Embryonic facial prominence (tissue), 1 donor: Measurements from ENCODE around the gene LHX6.

Experiments used
- DNase-seq: peaks from one replicate; pipeline ENCODE4 v3.0.0-alpha.2; 2016; ENCODE audit errors: extremely low spot score

Gene LHX6

DNA sequence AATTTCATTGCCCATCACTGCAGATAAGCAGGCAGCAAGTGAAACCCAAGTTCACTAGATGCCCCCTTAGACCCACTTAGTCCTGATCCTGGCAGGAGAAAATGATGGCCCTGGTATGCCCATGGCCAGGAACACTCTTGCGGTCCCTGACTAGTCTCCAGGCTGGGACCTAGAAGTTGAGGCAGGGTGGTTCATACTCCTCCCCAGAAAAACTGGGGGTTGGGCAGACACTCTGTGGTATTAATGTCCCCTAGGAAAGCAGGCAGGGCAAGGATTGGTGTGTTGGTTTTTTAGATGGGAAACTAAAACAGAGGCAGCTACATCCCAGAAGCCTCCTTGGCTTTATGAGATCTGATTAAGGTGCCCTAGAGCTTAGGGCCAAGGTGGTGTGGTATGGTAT lies 13.1 kb downstream of the LHX6 start:
- DNase-seq = no peak

DNA sequence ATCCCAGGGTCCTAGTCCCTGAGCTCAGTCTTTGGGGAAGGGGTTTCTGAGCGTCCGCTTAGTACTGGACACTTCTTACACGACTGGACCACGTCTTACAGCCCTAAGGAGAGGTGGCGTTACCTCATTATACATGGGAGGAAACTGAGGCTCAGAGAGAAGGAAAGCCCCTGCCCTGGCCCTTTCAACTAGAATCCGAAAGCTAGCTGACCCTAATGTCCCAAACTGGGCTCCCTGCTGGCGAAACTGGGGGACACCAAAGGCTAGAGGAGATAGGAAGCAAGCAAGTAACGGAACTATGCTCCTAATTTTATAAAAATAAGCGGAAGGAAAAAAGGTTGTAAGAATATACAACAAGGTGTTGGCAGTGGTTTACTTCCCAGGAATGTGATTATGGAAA lies 14.2 kb downstream of the LHX6 start:
- no peak for DNase-seq

DNA sequence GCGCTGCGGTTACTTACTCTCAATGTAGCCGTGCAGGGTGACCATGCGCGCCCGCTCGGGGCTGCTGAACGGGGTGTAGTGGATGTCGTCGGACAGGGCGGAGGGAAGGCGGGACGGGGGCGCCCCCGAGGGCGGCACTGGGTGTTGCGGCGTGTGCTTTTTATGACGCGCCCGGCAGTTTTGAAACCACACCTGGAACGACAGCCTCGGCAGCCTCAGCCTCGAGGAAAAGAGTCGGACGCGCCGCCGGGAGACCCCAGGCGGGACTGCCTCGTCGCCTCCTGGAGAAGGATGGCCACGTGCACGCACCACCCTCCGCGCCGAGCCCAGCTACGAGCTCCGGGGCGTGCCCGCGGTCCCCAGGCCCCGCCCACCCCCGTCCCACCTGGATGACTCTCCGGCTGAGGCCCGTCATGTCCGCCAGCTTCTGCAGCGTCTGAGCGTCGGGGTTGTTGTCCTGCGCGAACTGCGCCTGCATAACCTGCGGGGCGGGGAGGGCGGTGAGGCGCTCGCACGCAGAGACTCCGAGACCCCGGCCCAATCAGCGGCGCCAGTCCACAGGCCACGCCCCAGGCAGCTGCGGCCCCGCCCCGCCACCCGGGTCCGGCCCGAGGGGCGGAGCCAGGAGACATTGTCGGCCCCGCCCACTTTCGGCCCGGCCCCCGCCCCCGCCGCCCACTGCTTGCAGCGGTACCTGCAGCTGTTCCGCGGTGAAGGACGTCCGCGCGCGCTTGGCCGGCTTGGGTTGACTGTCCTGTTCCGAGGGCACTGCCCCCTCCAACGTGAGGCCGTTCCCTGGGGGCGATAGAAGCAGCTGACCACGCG lies 15.0 kb downstream of the LHX6 start:
- DNase-seq = no peak

DNA sequence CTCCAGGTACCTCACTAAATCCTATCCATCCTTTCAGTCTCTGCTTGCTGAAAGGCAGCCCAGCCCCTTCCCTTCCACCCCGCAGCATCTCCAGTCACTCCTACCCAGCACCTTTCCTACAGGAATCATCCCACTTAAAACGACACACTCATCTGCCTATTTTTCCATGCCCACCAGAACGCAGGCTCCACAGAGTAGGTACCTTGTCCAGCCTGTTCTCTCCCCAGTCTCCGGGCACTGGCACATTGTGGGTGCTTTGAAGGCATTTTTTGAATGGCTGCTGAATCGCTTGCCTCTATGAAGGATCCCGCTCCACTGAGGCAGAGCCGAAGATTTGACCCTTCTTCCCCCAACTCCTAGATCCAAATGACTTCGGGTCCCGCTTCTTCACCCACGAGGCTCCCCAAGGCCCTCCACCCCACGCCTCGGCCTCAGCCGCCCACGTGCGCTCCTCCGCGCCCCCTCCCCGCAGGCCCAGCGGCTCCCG lies 15.6 kb downstream of the LHX6 start:
- DNase-seq = no peak

DNA sequence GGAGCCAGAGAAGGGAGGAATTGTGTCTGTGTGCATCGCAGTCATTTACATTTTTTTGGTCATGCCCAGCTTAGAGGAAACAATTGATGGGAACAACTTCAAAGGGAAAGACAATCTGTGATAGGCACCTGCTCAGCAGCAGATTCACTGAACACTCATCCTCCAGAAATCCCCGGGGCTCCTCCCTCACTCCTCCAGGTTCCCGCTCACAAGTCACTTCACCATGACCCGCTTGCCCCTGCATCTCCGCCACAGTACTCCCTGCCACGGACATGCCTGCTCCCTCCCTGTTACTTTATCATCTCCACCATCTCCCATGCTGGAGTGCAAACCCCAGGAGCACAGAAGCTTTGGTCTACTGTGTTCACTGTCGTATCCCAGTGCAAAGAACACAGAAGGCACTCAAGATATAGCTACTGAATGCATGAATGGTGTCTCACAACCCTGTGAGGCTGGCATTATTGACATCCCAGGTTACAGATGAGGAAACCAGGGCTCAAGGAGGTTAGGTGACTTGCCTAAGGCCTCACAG lies 16.2 kb downstream of the LHX6 start:
- no peak for DNase-seq

DNA sequence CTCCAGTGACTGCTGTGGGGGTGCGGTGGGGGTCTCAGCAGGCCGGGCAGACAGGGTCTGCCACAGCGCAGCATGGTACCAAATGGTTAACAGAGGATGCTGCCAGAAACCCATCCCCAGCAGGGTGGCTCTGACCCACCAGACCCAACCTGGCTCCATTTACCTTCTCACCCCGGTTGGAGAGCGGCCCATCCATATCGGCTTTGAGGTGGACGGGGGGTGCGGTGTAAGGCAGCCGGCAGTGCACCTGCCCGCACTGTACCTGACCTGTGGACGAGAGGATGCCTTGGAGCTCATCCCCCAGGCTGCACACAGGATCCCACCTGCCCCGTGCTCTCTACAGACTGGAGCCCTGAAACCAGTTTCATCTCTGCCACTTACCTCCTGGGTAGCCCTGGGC lies 19.3 kb downstream of the LHX6 start:
- DNase-seq = no peak

DNA sequence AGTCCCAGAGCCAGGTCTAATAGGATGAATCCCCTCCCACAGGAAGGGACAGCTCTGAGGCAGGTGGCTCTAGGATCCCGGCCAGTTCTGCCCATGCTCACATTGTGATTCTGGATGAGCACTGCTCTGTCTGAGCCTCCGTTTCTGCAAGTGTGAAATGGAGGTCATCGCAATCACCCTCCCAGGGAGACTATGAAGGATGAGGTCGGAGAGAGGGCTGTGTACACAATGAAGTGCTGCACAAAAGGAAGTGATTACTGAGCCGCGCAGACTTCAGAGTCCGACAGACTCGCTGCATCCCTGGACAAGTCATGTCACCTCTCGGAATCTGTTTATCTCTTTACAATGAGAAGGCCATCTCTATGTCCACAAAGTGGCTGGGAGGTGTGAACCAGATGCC lies 21.7 kb downstream of the LHX6 start:
- DNase-seq = no peak

DNA sequence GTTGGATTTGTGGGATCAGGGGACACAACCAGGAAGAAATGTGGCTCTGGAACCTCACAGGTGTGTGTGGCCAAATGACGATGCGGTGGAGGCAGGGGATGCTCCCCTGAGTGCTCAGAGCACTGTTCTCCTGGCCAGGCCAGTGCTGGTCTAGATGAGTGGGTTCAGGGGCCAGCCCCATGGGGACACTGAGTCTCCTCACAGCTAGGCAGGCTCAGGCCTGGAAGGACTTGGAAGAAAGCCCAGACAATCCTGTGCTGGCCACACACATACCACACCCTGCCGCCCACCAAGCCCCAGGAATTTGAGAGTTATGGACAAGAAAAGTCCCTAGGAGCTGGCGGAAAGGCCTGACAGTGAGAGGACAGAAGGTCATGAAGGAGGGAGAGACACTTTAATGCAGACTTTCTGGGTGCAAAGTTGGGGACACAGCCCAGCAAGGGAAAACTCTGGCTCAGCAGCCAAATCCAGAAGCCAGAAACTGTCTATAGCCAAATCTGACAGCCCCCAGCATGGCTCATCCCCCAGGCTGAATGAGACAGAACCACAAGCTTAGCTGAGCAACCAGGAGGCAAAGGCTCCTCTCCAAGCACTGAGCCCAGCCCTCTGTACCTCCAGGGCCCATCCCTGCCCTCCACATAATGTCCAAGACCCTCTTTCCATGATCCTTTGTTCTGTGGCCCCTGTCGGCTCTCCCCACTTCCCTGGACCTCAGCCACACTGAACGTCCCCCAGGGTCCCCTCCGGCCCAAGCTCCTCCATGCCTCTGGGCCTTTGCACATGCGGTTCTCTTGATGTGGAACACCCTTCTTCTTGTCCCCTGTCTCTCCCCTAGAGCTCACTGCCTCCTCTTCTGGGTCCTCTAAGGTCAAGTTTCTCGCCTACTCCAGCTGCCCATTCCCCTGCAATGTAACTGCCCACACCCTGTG lies 22.4 kb downstream of the LHX6 start:
- no peak for DNase-seq

DNA sequence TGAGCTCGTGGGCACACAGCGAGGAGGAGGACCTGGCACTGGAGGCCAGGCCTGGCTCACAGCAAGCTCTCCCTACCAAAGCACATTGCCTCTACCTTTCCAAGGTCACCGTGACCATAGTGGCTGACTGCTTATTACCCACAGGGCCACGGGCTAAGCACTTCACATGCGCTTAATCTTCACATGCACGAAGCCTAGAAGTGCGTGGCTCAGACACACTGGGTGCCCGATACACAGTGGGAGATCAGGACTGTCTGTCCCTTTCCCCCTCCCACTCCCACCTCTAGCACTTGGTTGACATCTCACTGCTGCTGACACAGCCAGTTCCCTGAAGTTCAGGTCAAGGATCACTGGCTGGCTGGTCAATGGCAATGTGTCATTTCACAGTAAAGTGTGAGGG lies 23.6 kb downstream of the LHX6 start:
- no peak for DNase-seq

DNA sequence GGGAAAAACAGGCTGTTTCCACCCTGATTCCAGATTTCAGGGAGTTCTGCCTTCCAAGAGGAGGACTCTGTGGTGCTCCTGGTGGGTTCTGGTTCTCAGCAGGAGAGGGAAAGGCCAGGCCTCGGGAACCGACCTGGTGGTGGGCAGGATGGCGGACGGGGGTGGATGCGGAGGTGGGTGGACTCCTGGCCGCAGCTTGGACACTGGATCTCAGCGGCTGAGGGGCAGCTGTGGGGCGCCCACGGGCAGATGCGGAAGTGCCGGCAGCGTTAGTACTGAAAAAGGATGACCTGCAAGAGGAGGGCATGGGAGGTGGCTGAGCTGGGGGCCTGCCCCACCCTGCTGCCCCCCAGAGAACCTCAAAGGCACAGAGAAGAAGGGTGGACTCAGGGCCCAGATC lies 24.3 kb downstream of the LHX6 start:
- DNase-seq = no peak

DNA sequence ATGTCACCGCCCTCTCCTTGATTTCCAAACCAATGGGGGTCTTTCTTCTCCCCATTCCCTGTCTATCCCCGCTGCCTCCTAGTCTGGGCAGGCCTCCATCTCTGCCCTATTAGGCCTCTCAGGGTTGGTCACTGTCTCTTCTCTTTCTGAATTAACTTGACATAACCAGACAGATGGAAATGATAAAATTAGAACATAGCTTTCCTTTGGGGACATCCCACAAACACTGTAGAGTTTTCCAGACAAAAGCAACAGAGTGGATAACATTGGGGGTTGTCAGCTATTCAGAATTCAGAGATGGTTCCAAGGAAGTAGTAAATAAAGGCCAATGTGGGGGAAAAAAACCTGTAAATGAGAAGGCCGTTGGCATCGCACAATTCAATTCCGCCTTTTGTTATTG lies 24.7 kb downstream of the LHX6 start:
- DNase-seq = no peak

DNA sequence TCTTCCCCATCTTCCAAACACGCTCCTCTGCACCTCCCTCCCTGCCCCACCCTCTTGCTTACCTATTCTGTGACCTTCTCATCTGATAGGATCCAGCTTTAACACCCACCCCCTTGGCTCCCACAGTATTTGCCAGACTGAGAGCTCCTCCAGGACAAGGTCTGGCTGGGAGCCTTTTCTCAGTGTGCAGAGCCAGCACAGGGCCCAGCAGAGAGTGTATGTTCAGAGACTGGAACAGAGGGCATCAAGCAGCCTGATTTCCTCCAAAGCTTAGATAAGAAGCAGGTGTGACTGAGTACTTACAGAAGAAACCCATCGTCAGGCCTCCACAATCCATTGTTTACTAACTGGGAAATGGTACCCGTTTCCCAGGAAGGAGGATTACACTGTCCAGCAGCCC lies 26.6 kb downstream of the LHX6 start:
- no peak for DNase-seq

DNA sequence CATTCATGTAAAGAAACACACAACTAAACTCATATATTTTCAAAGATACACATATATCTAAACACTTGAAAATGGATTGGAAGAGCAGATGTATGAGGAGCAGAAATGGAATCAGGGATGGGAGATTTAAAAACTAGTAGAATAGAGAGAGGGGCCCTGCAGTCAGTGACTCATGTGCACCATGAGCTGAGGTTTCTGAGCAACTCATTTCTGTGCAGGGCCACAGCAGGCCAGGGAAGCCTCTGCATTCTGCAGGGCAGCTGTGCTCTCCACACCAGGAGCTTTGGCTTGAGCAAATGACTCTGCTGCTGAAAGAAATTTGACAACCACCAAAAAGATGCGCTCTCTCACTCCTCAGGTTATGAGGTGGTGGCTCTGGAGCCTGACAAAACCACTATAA lies 27.1 kb downstream of the LHX6 start:
- DNase-seq = no peak

DNA sequence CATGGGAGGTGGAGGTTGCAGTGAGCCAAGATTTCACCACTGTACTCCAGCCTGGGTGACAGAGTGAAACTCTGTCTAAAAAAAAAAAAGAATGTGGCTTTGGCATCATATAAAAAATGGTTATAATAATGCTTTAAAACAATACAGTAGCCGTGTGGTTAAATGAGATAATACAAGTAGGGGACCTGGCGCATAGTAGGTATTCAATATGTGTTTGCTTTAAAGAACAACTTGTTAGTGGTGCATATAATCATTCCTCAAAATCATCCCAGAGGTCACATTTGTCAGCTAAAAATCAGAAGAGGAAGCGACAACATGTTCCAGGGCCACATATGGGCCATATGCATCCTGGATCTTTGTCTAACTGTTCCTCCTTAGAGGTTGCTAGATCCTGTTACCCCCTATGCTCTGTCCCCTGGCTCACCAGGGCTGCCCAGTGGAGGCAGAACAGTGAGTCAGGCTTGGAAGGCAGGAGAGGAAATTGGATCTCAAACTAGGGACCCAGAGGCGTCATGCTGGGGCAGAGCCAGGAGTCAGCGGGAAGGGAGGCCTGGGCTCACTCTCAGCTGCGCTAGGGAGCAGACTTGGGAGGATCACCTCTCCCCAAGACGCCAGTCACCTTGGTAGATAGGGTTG lies 27.7 kb downstream of the LHX6 start:
- no peak for DNase-seq

DNA sequence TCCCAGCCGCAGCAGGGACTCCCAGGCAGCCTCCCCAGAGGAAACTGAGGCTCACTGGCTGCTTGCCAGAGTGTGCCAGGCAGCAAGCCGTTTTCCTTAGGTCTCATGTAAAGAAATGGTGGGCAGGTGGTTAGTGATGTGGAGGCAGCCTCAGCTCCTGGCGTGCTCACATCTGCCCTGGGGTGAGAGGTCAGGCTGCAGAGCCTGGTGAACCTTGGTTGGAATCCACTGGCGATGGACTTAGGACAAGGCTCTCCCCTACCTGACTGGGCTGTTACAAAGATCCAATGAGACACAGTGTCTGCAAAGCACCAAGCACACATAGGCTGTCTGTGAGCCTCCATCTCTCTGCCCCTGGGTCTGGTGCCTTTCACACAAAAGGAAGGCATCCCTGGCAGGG lies 30.9 kb downstream of the LHX6 start:
- DNase-seq = no peak

DNA sequence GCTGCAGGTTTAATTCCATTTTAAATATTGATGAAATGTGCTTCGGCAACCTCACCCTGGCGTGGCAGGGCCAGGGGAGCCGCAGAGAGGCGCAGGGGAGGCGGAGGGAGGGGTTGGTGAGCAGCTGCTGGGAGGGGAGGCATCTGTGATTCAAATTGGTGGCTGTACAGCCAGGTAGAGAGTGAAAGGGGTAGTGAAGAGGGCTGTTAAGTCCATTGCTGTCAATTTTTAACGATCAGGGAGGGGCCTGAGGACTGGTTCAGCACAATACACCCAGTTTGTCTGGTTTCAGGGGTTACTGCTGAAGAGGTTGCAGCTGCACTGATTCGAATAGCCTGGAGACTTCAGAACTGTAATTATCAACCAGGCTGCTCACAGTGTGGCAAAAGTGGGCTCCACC lies 31.3 kb downstream of the LHX6 start:
- DNase-seq = no peak

DNA sequence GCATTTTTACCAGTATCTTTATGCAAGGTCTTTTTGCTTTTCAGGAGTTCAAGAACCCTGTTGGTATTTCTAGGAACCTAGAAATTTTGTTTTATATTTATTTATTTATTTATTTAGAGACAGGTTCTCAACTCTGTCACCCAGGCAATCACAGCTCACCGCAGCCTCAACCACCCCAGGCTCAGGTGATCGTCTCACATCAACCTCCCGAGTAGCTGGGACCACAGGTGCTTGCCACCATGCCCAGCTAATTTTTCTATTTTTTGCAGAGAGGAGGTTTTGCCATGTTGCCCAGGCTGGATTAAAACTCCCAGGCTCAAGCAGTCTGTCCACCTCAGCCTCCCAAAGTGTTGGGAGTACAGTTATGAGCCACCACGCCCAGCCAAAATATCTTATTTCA lies 32.9 kb downstream of the LHX6 start:
- no peak for DNase-seq

DNA sequence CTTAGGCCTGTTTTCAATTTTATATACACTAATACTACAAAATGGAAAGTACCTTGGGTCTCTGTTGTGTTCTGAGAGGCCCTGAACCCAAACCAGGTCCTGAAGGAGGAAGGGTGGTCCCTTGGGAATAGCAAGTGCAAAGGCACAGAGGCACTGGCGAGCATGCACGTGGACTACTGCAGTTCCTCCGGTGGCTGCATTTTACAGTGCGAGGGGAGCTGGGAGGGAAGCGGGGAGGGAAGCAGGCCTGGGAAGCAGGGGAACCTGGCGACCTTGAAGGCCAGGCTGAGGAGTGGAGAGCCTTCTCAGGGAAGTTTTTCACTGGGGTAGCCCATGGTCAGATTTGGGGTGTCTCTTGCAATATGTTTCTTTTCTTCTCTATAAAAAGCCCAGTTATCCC lies 35.1 kb downstream of the LHX6 start:
- DNase-seq = no peak

DNA sequence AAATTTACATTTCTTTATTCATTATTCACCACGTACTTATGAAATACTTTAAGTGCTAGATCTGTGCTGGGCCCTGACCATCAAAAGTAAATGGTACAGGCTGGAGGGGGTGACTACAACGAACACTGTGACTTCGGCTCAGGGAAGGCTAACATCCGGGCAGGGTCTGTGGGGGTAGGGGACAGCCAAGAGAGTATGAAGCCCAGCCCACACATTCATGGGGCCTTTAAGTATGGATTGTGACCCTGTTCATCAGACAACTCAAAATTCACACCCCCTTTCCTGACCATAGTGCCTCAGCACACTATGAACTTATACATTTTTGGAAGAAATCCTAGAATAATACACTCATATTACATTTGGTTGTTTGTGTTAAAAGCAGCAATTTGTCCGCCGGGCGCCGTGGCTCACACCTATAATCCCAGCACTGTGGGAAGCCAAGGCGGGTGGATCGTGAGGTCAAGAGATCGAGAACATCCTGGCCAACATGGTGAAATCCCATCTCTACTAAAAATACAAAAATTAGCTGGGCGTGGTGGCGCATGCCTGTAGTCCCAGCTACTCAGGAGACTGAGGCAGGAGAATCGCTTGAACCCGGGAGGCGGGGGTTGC lies 35.7 kb downstream of the LHX6 start:
- no peak for DNase-seq

DNA sequence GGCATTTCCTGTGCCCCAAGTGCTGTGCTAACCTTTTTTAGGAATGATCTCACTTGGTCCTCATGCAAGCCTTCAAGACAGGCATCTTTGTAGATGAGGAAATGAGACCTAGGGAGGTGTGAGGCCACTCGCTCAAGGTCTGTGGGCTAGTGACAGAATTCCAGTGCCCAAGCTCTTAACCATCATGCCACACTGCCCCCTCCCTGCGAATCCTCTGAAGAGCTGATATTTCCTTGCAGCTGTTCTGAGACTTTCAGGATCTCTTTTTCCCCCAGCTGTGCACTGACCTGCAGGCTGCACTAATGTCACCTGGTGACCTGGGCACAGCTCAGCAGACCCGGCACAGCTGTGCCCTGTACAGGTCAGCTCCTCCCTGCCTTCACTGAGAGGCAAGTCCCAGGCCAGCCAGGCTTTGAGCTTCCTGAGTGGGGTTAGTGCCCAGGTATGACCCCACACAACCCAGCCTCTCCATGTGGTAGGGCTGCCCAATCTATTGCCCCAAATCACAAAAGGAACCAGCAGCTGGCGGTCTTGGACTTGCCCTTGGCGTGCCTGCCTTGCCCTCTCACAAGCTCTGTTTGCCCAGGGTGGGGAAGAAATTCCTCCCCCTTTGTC lies 36.4 kb downstream of the LHX6 start:
- no peak for DNase-seq

DNA sequence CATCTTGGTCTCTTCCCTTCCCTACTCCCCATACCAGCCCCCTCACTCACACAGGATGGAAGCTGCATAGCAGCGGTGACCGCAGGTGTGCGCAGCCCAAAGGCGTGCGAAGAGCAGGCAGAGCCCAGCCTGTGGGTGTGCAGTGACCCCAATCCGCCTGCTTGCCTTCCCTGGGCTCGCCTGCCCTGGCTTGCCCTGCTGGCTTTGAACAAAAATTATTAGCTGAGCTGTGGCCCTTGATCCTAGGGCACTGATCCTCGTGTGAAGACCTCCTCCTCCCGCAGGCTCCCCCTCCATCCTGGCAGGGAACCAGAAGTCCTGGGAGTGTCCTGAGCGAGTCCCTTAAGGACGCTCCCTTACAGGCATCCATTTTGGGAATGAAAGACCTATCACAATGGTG lies 37.2 kb downstream of the LHX6 start:
- DNase-seq = no peak
